Aorta (tissue), 5 donors: ENCODE data around the gene GNS. TPM values are rescaled to one million over a fixed set of nuclear protein-coding genes. Genes with fewer than 3 reads are reported as not detected.

Source experiments
- ATAC-seq: fragments of 200-7000 bp; cut with Tn5 transposase; one replicate; pipeline ENCODE4 v1.9.1; 2022; ENCODE audit warnings: moderate library complexity; ENCODE audit not compliant: low FRiP score
- DNase-seq, 2 donors: peaks; one replicate each; pipeline ENCODE4 v3.0.0-alpha.2; 2020
- H3K27ac ChIP-seq, 2 donors: one replicate each; pipeline ENCODE4 v1.5.1; 2013; ENCODE audit warnings: low read length in 2 of 2, mild to moderate bottlenecking in 2 of 2, moderate library complexity in 2 of 2, control low read depth in 1 of 2, inconsistent platforms in 1 of 2, low read depth in 1 of 2
- H3K27me3 ChIP-seq, 2 donors: one replicate each; pipeline ENCODE4 v1.6.1; 2013; ENCODE audit warnings: control low read depth in 1 of 2, low read length in 1 of 2, mild to moderate bottlenecking in 1 of 2, moderate library complexity in 1 of 2; ENCODE audit not compliant: insufficient read depth in 2 of 2, control insufficient read depth in 1 of 2
- H3K36me3 ChIP-seq, 2 donors: one replicate each; pipeline ENCODE4 v1.6.1; 2013; ENCODE audit warnings: control low read depth in 1 of 2, low read length in 1 of 2, mild to moderate bottlenecking in 1 of 2; ENCODE audit not compliant: insufficient read depth in 2 of 2, control insufficient read depth in 1 of 2
- H3K4me1 ChIP-seq, 2 donors: one replicate each; pipeline ENCODE4 v1.6.1; 2013; ENCODE audit warnings: low read length in 2 of 2, control low read depth in 1 of 2, mild to moderate bottlenecking in 1 of 2, moderate library complexity in 1 of 2; ENCODE audit not compliant: insufficient read depth in 2 of 2, control insufficient read depth in 1 of 2
- H3K4me3 ChIP-seq, 2 donors: one replicate each; pipeline ENCODE4 v1.5.1; 2013; ENCODE audit warnings: low read length in 2 of 2, control low read depth in 1 of 2, mild to moderate bottlenecking in 1 of 2
- H3K9me3 ChIP-seq: one replicate; pipeline ENCODE4 v1.6.1; 2013; ENCODE audit warnings: mild to moderate bottlenecking, low read length; ENCODE audit not compliant: control insufficient read depth
- WGBS, 2 donors: extraction: QIAGEN DNeasy Blood & Tissue Kit; methylation state at CpG; one replicate each; pipeline ENCODE4 v1.1.7; 2013; 5-methylcytosine and 5-hydroxymethylcytosine counted together
- intact Hi-C, 2 donors: fragments of 100-400 bp; cut with DNase I; formaldehyde crosslinking; loops; one replicate each; pipeline versions ENCODE4 v1.14.2 to v1.15.0; 2022
- polyA plus RNA-seq, 2 donors: library from polyadenylated mRNA; stranded (reverse); fragments of 200-250 nt; gene quantifications; one replicate each; pipeline ENCODE4 v1.2.3, GENCODE V29; 2013
- total RNA-seq, 2 donors: library from RNA; stranded (reverse); fragmentation: NEBNext Ultra II Directional; extraction: Animal tissue kit (Norgen Biotek cat#: 25700); gene quantifications; one replicate each; pipeline ENCODE4 v1.2.1, GENCODE V29; 2021
- donor health status: healthy with polysubstance abuse.
- donor health status: Bipolar disorder and iron deficiency.
- donor health status: DM: no; HTN: no; CAD: no.
- donor health status: DM: no; HTN: no; CAD: no.
- donor health status: DM: yes; HTN: yes; CAD: no.

Gene GNS
- total and polyA plus RNA-seq, 4 donors: 29.6 to 152 (median 78.4) TPM

DNA sequence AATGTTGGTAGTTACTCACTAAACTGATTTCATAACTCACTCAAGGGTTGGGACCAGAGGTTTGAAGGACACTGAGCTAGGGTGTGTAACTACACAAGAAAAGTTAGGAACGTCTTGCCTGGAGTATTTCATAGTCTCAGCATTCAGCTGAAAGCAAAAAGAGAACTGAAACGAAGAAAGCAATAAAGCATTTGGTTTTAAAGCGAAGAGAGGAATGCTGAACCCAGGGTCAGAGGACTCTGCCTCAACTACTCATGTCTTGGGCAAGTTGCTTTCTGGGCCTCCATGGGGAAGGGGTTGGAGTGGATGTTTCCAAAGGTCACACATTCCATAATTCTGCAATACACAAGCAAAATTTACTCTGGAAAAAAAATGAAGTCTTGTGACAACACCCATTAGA lies 1.4 kb downstream of the GNS start:
- Histone ChIP-seq H3K4me3 (no peak overlapping the region), H3K36me3 (peaks cover 0 to 2% of the 10 kb centered on the region in 2 donors), H3K9me3 (no peaks in the 10 kb centered on the region), H3K4me1 (peaks cover 0 to 2% of the 10 kb centered on the region in 2 donors), H3K27me3 (no peaks in the 10 kb centered on the region), H3K27ac (no peak overlapping the region)
- intact Hi-C loops: no loop called here
- no peak for ATAC-seq
- DNase-seq: no peak
- WGBS, 2 donors: 41 to 45% methylated on average over 3 of the region's 3 CpGs

DNA sequence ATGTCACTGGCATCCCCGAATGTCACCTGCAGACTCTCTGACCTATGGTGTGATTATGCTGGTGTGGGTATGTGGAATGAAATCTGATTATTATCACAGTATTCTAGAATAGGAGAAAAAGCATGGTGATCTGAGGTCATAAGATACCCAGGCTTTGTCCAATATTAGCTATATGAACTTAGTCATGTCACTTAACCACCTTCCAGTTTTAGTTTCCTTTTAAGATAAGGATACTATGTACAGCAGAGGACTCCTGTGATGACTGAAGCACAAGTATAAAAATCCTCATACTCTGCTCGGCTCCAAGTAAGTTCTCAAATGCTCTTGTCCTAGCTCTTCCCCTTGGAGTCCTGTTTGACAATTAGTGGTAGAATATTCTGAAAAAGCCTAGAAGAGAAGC lies 2.8 kb downstream of the GNS start:
- DNase-seq (no peak), ATAC-seq (no peak)
- no peaks in the 10 kb centered on the region for H3K27me3 ChIP-seq
- no peaks in the 10 kb centered on the region for H3K9me3 ChIP-seq
- H3K4me3 ChIP-seq: no peak overlapping the region
- 76 to 82% methylated on average over 2 of the region's 2 CpGs for WGBS, 2 donors
- peaks cover 0 to 2% of the 10 kb centered on the region in 2 donors for H3K4me1 ChIP-seq
- H3K27ac ChIP-seq: no peak overlapping the region
- H3K36me3 ChIP-seq: peaks cover 2 to 3% of the 10 kb centered on the region in 2 donors
- intact Hi-C loops: no loop called here

GRCh38 chr12:64753427-64753826 lies 5.8 kb downstream of the GNS start:
- H3K4me3 ChIP-seq: no peak overlapping the region
- no peaks in the 10 kb centered on the region for H3K27me3 ChIP-seq
- no peaks in the 10 kb centered on the region for H3K4me1 ChIP-seq
- ATAC-seq (no peak), DNase-seq (no peak)
- H3K36me3 ChIP-seq: peaks cover 2 to 3% of the 10 kb centered on the region in 2 donors
- H3K9me3 ChIP-seq: no peaks in the 10 kb centered on the region
- WGBS, 2 donors: 90 to 93% methylated on average over 3 of the region's 3 CpGs
- intact Hi-C loops: no loop called here
- H3K27ac ChIP-seq: no peak overlapping the region

DNA sequence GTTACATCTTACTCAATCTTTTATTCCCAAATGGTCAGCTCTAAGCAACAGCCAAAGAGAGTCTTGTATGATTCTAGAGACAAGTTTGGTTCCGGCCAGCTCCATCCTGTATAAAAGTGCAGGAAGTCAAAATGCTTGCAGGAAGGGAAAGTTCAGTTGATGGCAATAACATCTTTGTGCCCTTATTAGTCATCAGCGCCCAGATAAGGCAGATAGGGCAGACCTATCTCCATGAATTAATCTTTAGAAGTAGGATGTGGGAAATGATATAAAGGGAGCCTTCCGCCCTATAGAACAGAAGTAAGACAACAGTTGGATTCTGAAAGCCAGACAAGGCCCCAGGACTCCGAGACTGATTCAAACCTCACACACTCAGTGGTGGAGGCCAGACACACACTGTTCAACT lies 6.4 kb downstream of the GNS start:
- no peaks in the 10 kb centered on the region for H3K27me3 ChIP-seq
- no peak overlapping the region for H3K4me3 ChIP-seq
- DNase-seq (no peak), ATAC-seq (peak; percentile 47)
- 89 to 91% methylated on average over 4 of the region's 4 CpGs for WGBS, 2 donors
- no peak overlapping the region for H3K27ac ChIP-seq
- intact Hi-C loops: no loop called here
- no peaks in the 10 kb centered on the region for H3K9me3 ChIP-seq
- peaks cover 2 to 3% of the 10 kb centered on the region in 2 donors for H3K36me3 ChIP-seq
- no peaks in the 10 kb centered on the region for H3K4me1 ChIP-seq

GRCh38 chr12:64752032-64752431 lies 7.2 kb downstream of the GNS start:
- ATAC-seq (no peak), DNase-seq (no peak)
- Histone ChIP-seq H3K4me3 (no peak overlapping the region), H3K4me1 (no peaks in the 10 kb centered on the region), H3K27ac (no peak overlapping the region), H3K27me3 (no peaks in the 10 kb centered on the region), H3K9me3 (no peaks in the 10 kb centered on the region), H3K36me3 (peaks cover 2 to 3% of the 10 kb centered on the region in 2 donors)
- intact Hi-C loops: no loop called here

DNA sequence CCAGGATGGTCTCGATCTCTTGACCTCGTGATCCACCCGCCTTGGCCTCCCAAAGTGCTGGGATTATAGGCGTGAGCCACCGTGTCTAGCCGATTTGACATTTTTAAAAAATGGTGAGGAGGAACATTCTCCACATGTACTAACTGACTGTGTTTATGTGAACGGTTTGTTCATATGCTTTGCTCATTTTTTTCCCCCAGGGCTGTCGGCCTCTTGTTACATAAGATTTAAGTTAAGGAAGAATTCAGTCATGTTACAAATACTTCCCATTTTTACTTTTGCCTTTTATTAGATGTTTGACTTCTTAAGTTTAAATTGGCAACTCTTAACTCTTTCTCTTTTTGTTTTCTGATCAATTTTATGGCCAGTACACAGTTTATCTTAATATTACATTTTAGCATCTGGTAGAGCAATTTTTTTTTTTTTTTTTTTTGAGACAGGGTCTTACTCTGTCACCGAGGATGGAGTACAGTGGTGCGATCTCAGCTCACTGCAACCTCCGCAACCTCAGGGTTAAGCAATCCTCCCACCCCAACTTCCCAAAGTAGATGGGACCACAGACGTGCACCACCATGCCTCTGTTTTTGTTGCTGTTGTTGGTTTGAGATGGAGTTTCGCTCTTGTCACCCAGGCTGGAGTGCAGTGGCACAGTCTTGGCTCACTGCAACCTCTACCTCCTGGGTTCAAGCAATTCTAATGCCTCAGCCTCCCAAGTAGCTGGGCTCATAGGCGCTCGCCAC lies 9.6 kb downstream of the GNS start:
- no peak overlapping the region for H3K4me3 ChIP-seq
- no peaks in the 10 kb centered on the region for H3K27me3 ChIP-seq
- no peak for DNase-seq
- H3K27ac ChIP-seq: no peak overlapping the region
- intact Hi-C loops: no loop called here
- H3K36me3 ChIP-seq: peaks cover 3 to 4% of the 10 kb centered on the region in 2 donors
- no peak for ATAC-seq
- 89 to 93% methylated on average over 15 of the region's 15 CpGs for WGBS, 2 donors
- H3K9me3 ChIP-seq: no peaks in the 10 kb centered on the region
- H3K4me1 ChIP-seq: peaks cover 0 to 4% of the 10 kb centered on the region in 2 donors

- no peak overlapping the region for H3K27ac ChIP-seq
- peaks cover 2 to 4% of the 10 kb centered on the region in 2 donors for H3K4me1 ChIP-seq
- intact Hi-C loops: no loop called here
- DNase-seq (no peak), ATAC-seq (no peak)
- H3K27me3 ChIP-seq: no peaks in the 10 kb centered on the region
- no peaks in the 10 kb centered on the region for H3K9me3 ChIP-seq
- no peak overlapping the region for H3K4me3 ChIP-seq
- WGBS, 2 donors: 28 to 35% methylated on average over 2 of the region's 2 CpGs
- H3K36me3 ChIP-seq: peaks cover 3 to 4% of the 10 kb centered on the region in 2 donors
Observed at GRCh38 chr12:64747695-64748094, 11.5 kb downstream of the GNS start.

- WGBS, 2 donors: 92 to 97% methylated on average over 2 of the region's 2 CpGs
- intact Hi-C loops: no loop called here
Observed at GRCh38 chr12:64746663-64747062, 12.5 kb downstream of the GNS start.

DNA sequence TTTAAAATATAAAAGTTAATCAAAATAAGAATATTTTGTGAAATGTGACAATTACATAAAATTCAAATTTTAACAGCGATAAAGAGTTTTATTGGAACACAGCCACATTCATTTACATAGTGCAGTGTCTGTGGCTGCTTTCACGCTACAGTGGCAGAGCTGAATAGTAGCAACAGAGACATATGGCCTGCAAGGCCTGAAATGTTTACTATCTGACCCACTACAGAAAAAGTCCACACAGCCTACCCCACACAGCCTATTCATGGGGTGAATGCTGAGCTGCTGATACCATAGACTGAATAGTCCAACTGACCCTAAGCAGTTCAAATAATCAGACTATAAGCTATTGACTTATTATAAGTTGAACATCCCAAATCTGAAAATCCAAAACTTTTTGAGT lies 13.2 kb downstream of the GNS start:
- WGBS, 2 donors: 93 to 95% methylated on average over 2 of the region's 2 CpGs
- H3K9me3 ChIP-seq: no peaks in the 10 kb centered on the region
- H3K27me3 ChIP-seq: no peaks in the 10 kb centered on the region
- no peak overlapping the region for H3K4me3 ChIP-seq
- peaks cover 2 to 4% of the 10 kb centered on the region in 2 donors for H3K4me1 ChIP-seq
- no peak for ATAC-seq
- H3K36me3 ChIP-seq: peaks cover 0 to 4% of the 10 kb centered on the region in 2 donors
- no peak for DNase-seq
- H3K27ac ChIP-seq: no peak overlapping the region
- intact Hi-C loops: no loop called here

More at GRCh38 chr12:64746663-64747062, 12.5 kb downstream of the GNS start:
- H3K27ac ChIP-seq: peak overlapping the region in 1 of 2 donors; percentile 17
- peaks cover 0 to 4% of the 10 kb centered on the region in 2 donors for H3K36me3 ChIP-seq
- H3K27me3 ChIP-seq: no peaks in the 10 kb centered on the region
- DNase-seq (no peak), ATAC-seq (no peak)
- no peak overlapping the region for H3K4me3 ChIP-seq
- H3K4me1 ChIP-seq: peaks cover 2 to 4% of the 10 kb centered on the region in 2 donors
- no peaks in the 10 kb centered on the region for H3K9me3 ChIP-seq
